SK-N-SH (cell line): ENCODE measurements around the gene S100A4. TPM values are rescaled to one million over a fixed set of nuclear protein-coding genes. Genes with fewer than 3 reads are reported as not detected.
A peak's percentile ranks its signal among the peaks of the same experiment; 100 is the strongest.

Experiments used
- CTCF ChIA-PET: fragments of 300-600, 350-600 bp; formaldehyde crosslinking; extraction: SDS; loops from one replicate; lab custom pipeline; 2021; lab: Yijun Ruan, JAX
- POLR2A ChIA-PET: fragments of 350-600 bp; sonication (Branson Sonifier 250); formaldehyde crosslinking; extraction: SDS; loops from one replicate; lab custom pipeline; 2020; ENCODE audit warnings: antibody characterized with exemption, inconsistent platforms; lab: Yijun Ruan, JAX
- DNase-seq: peaks from one replicate; pipeline ENCODE4 v3.0.0; 2012
- H2AFZ ChIP-seq: fragments of 200-600 bp; sonication (generic); 2 replicates; pipeline ENCODE4 v1.8.1; 2016; ENCODE audit warnings: antibody characterized with exemption, mild to moderate bottlenecking, low read depth
- H3F3A ChIP-seq: fragments of 200-600 bp; sonication (generic); replicated peaks from 2 replicates; pipeline ENCODE3; 2016; ENCODE audit warnings: antibody characterized with exemption, mild to moderate bottlenecking; ENCODE audit not compliant: insufficient read depth
- H3K27ac ChIP-seq, 2 experiments: fragments of 200-500 bp in 1 of 2; fragments of 200-600 bp in 1 of 2; sonication (Bioruptor generic) in 1 of 2; sonication (generic), shearing (Covaris generic) in 1 of 2; 2 replicates each; pipeline versions ENCODE4 v1.5.1 to v1.6.1; 2014 to 2016; ENCODE audit warnings: low read depth in 2 of 2, inconsistent platforms in 1 of 2, low read length in 1 of 2, mild to moderate bottlenecking in 1 of 2, mixed read lengths in 1 of 2
- H3K27me3 ChIP-seq: fragments of 200-600 bp; sonication (generic), shearing (Covaris generic); 2 replicates; pipeline ENCODE4 v1.6.1; 2016; ENCODE audit warnings: mixed run types; ENCODE audit not compliant: insufficient read depth
- H3K36me3 ChIP-seq, 2 experiments: fragments of 200-500 bp in 1 of 2; fragments of 200-600 bp in 1 of 2; sonication (Bioruptor generic) in 1 of 2; sonication (generic) in 1 of 2; replicated peaks in 1 of 2; 2 replicates each; pipeline versions ENCODE3 to v1.5.1; 2014 to 2016; ENCODE audit warnings: low read length in 1 of 2, mild to moderate bottlenecking in 1 of 2; ENCODE audit not compliant: insufficient read depth in 2 of 2, control insufficient read depth in 1 of 2
- H3K4me1 ChIP-seq, 2 experiments: fragments of 200-500 bp in 1 of 2; fragments of 200-600 bp in 1 of 2; sonication (Bioruptor generic) in 1 of 2; sonication (generic), shearing (Covaris generic) in 1 of 2; 2 replicates each; pipeline versions ENCODE4 v1.5.1 to v1.6.1; 2014 to 2016; ENCODE audit warnings: low read depth in 1 of 2, low read length in 1 of 2, mixed run types in 1 of 2; ENCODE audit not compliant: insufficient read depth in 2 of 2, control insufficient read depth in 1 of 2
- H3K4me2 ChIP-seq: fragments of 200-600 bp; sonication (generic), shearing (Covaris generic); 2 replicates; pipeline ENCODE4 v1.6.1; 2017; ENCODE audit warnings: mixed run types
- H3K4me3 ChIP-seq, 2 experiments: fragments of 200-500 bp in 1 of 2; fragments of 200-600 bp in 1 of 2; sonication (Bioruptor generic) in 1 of 2; sonication (generic), shearing (Covaris generic) in 1 of 2; 2 replicates each; pipeline versions ENCODE4 v1.5.1 to v1.8.1; 2014 to 2016; ENCODE audit warnings: low read depth in 2 of 2, inconsistent platforms in 1 of 2, low read length in 1 of 2, mild to moderate bottlenecking in 1 of 2, mixed read lengths in 1 of 2, moderate library complexity in 1 of 2
- H3K79me2 ChIP-seq: fragments of 200-600 bp; sonication (generic); 2 replicates; pipeline ENCODE4 v1.8.1; 2017; ENCODE audit warnings: mild to moderate bottlenecking; ENCODE audit not compliant: insufficient read depth
- H3K9ac ChIP-seq: fragments of 200-600 bp; sonication (generic); 2 replicates; pipeline ENCODE4 v1.6.1; 2017; ENCODE audit warnings: mixed run types
- H3K9me2 ChIP-seq: fragments of 200-600 bp; sonication (generic); 2 replicates; pipeline ENCODE4 v1.6.1; 2017; ENCODE audit warnings: mixed run types
- H3K9me3 ChIP-seq: fragments of 200-600 bp; sonication (generic); 2 replicates; pipeline ENCODE4 v1.6.1; 2017; ENCODE audit warnings: mixed run types, mild to moderate bottlenecking, moderate library complexity
- H4K20me1 ChIP-seq: fragments of 200-600 bp; sonication (generic); 2 replicates; pipeline ENCODE4 v1.6.1; 2017; ENCODE audit warnings: mild to moderate bottlenecking, mixed run types; ENCODE audit not compliant: insufficient read depth
- CTCF ChIP-seq: fragments of 200-600 bp; sonication (generic); IDR thresholded peaks from 2 replicates; pipeline ENCODE4 v1.6.1; 2017; ENCODE audit warnings: antibody characterized with exemption, mild to moderate bottlenecking, moderate library complexity
- ELF1 ChIP-seq: IDR thresholded peaks from 2 replicates; pipeline ENCODE4 v1.4.0; 2012
- EP300 ChIP-seq, 2 experiments: IDR thresholded peaks; 2 replicates each; pipeline versions ENCODE4 v1.4.0 to v1.6.1; 2012; ENCODE audit warnings: borderline replicate concordance in 1 of 2, low read depth in 1 of 2, low read length in 1 of 2
- FOSL2 ChIP-seq: IDR thresholded peaks from 2 replicates; pipeline ENCODE4 v1.4.0; 2012; ENCODE audit warnings: low read depth, mild to moderate bottlenecking, moderate library complexity, borderline replicate concordance
- FOXJ3 ChIP-seq: sonication (generic); formaldehyde crosslinking; IDR thresholded peaks from 2 replicates; pipeline ENCODE4 v1.5.1; 2020; ENCODE audit warnings: mild to moderate bottlenecking, missing genetic modification reagents
- JUND ChIP-seq: IDR thresholded peaks from 2 replicates; pipeline ENCODE4 v1.4.0; 2012
- MEF2A ChIP-seq: IDR thresholded peaks from 2 replicates; pipeline ENCODE4 v1.4.0; 2012; ENCODE audit warnings: low read depth, borderline replicate concordance
- NFIC ChIP-seq: IDR thresholded peaks from 2 replicates; pipeline ENCODE4 v1.4.0; 2012; ENCODE audit warnings: borderline replicate concordance
- POLR2AphosphoS5 ChIP-seq: IDR thresholded peaks from 2 replicates; pipeline ENCODE4 v1.6.1; 2012; ENCODE audit warnings: low read depth, low read length
- REST ChIP-seq: IDR thresholded peaks from 2 replicates; pipeline ENCODE4 v1.6.1; 2012; ENCODE audit warnings: mild to moderate bottlenecking, low read depth, low read length, moderate library complexity
- SMC3 ChIP-seq: IDR thresholded peaks from 2 replicates; pipeline ENCODE4 v1.6.1; 2012; ENCODE audit warnings: low read depth, low read length, improper control_type of control experiment
- TCF12 ChIP-seq: IDR thresholded peaks from 2 replicates; pipeline ENCODE4 v1.4.0; 2012
- WGBS: methylation state at CpG from one replicate; pipeline ENCODE4 v1.1.6; 2017; ENCODE audit warnings: low lambda C conversion rate; 5-methylcytosine and 5-hydroxymethylcytosine counted together
- polyA plus RNA-seq, 3 experiments: library from polyadenylated mRNA; depleted of rRNA; stranded (reverse); fragments of >200 nt; gene quantifications; 2 replicates each; pipeline ENCODE4 v1.2.3, GENCODE V29; 2012
- TF ChIP-seq, protein P1 (sequence below): IDR thresholded peaks from 2 replicates; pipeline ENCODE4 v1.4.0; 2012; ENCODE audit warnings: low read depth
- TF ChIP-seq, protein P2 (sequence below): IDR thresholded peaks from 2 replicates; pipeline ENCODE4; 2012

S100A4 gene
- polyA plus RNA-seq, 1 of the 3 experiments (the other 2 are of a cell fraction) = 25.4 TPM

DNA sequence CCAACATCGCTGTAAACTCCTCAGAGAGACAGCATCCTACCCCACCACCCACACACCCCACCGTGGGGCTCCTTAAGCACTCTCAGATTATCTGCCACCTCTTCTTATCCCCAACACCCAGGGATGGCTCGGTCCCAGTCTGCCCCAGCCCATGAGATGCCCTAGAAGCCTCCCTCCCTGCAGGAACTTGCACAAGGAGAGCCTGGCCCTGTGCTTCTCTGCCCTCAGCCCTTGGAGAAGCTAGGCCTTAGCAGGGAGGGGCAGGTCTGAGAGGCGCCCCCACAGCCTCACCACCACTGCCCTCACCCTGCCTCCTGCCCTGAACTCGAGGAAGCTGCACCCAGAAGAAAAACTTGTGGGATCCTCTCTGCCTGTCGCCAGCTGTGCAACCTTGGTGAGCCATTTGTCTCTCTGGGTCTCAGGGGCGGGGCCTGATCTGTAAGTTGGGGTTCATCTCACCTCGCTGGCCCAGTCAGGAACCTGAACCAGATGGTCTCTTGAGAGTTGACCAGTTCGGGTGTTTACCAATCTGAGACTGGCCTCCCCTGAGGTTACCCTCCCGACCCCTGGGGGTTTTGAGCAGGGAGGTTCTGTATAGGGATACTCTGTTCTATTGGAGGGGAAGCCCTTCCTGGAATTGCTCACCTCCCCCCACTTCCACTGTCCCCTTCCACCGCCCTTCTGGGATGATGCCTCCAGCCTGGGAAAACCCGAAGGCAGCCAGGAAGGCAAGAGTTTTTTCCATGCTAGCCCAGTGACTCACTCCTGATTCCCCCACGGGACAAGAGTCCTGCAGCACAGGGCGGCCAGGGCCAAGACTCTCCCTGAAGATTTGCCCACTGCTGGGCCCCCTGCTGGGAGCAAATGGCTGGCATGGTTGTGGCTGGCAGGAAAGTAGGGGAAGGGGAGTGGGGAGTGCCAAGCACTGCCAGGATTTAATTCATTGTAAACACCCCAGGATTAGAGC is 3.4 kb upstream of the S100A4 start, which contains the start of gene S100A3:
TSS of gene S100A3 (minus strand) at position 537 of the 967 bp plus-strand sequence. CDS start 773 bp downstream, outside the sequence.
- Histone ChIP-seq H3K36me3 (no peaks in the 10 kb centered on the region), H3K4me3 (no peak within 1 kb of the TSS), H3K4me1 (peaks cover 65% of the 10 kb centered on the region in 2 experiments; a peak in 3 of 4 replicates), H3K4me2 (peak within 1 kb of the TSS; percentile 51; the same call in 1 of the 2 replicates), H3F3A (peaks cover 7% of the 10 kb centered on the region), H3K9me2 (no peaks in the 10 kb centered on the region), H2AFZ (peak within 1 kb of the TSS; percentile 69), H3K79me2 (no peaks in the 10 kb centered on the region), H3K27ac (peak within 1 kb of the TSS; percentile 64 to 91), H4K20me1 (no peaks in the 10 kb centered on the region), H3K27me3 (no peaks in the 10 kb centered on the region), H3K9ac (peak within 1 kb of the TSS; percentile 58), H3K9me3 (no peaks in the 10 kb centered on the region)
- no peak for DNase-seq
- WGBS = 57% methylated on average over 12 of the region's 14 CpGs
- CTCF ChIA-PET = interaction anchor here (0.7 to 11.8 kb wide), 5 partner anchors 11 to 68 kb away, joined by 3 to 62 read pairs (median 4); no protein-coding TSS in a partner anchor
- TF ChIP-seq MEF2A (no peak), EP300 (IDR thresholded peaks at IDR 0.05; ENCODE audit: borderline replicate concordance in 1 of 2, low read depth in 1 of 2, low read length in 1 of 2) (peak in 1 of 2 experiments; percentile 69; a peak in 1 of 4 replicates), POLR2AphosphoS5 (peak; percentile 41; the same call in 1 of the 2 replicates), FOSL2 (peak; percentile 95; the same call in 1 of the 2 replicates), REST (peak; percentile 59; the same call in 1 of the 2 replicates), CTCF (peak; percentile 56), JUND (no peak; the same call in 1 of the 2 replicates), ELF1 (no peak; the same call in 1 of the 2 replicates), FOXJ3 (CRISPR knock-in tag) (no peak), SMC3 (0 out of 2 replicates have a peak, but pooled peaks have one; percentile 10), NFIC (peak; percentile 64; the same call in 1 of the 2 replicates), TCF12 (peak; percentile 69)
- TF ChIP-seq, protein P1, sequence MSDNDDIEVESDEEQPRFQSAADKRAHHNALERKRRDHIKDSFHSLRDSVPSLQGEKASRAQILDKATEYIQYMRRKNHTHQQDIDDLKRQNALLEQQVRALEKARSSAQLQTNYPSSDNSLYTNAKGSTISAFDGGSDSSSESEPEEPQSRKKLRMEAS = peak; percentile 57
- TF ChIP-seq, protein P2, sequence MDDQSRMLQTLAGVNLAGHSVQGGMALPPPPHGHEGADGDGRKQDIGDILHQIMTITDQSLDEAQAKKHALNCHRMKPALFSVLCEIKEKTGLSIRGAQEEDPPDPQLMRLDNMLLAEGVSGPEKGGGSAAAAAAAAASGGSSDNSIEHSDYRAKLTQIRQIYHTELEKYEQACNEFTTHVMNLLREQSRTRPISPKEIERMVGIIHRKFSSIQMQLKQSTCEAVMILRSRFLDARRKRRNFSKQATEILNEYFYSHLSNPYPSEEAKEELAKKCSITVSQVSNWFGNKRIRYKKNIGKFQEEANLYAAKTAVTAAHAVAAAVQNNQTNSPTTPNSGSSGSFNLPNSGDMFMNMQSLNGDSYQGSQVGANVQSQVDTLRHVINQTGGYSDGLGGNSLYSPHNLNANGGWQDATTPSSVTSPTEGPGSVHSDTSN = peak; percentile 37; the same call in 1 of the 2 replicates
- POLR2A ChIA-PET = no interaction called here
